ENCODE results near the gene HHATL. TPM values are rescaled to one million over a fixed set of nuclear protein-coding genes. Genes with fewer than 3 reads are reported as not detected.

HHATL gene
- total RNA-seq, 1 experiment from 2014 or later, result not detected

GRCh38 chr3:42652251-42652610 lies 50.4 kb downstream of the HHATL start:
- H3K4me3 ChIP-seq (ENCODE audit: low read depth, low read length), result no peak overlapping the region

GRCh38 chr3:42651248-42652091 lies 51.1 kb downstream of the HHATL start:
- no peaks in the 10 kb centered on the region for H3K9me3 ChIP-seq
- DNase-seq, result no peak
- POLR2A ChIA-PET, result interaction anchor here (0.6 kb wide), 1 partner anchor 15 kb away, joined by 3 read pairs; no protein-coding TSS in a partner anchor
- no peak overlapping the region for H3K4me3 Mint-ChIP-seq (ENCODE audit: unreplicated experiment)
- H3K27ac Mint-ChIP-seq (ENCODE audit: unreplicated experiment), result no peak overlapping the region
- no peaks in the 10 kb centered on the region for H3K9me3 Mint-ChIP-seq (ENCODE audit: unreplicated experiment)
- no peaks in the 10 kb centered on the region for H3K27me3 Mint-ChIP-seq (ENCODE audit: insufficient read depth, unreplicated experiment)
- H3K27me3 ChIP-seq (replicated peaks; ENCODE audit: control insufficient read depth, insufficient read depth, low read length), result no peaks in the 10 kb centered on the region
- no peaks in the 10 kb centered on the region for H3K4me1 Mint-ChIP-seq (ENCODE audit: low read depth, unreplicated experiment)
- H3K36me3 ChIP-seq (ENCODE audit: control insufficient read depth, insufficient read depth, low read length), result no peaks in the 10 kb centered on the region; the same call in 1 of the 2 replicates
- H3K36me3 Mint-ChIP-seq (ENCODE audit: insufficient read depth, unreplicated experiment), result peaks cover 59% of the 10 kb centered on the region
- BruUV-seq (replicated peaks), result no TSS peak
- no peak for TF ChIP-seq CTCF (IDR thresholded peaks at IDR 0.05; ENCODE audit: insufficient read depth in 1 of 2, low read depth in 1 of 2, low read length in 1 of 2, severe bottlenecking in 1 of 2, unreplicated experiment in 1 of 2)
- CTCF ChIA-PET, result no interaction called here
- intact Hi-C loops (cut with micrococcal nuclease; ENCODE audit: unreplicated experiment), result loop anchor here (5.0 kb wide), 2 partner anchors 49 to 69 kb away; partner anchors contain the start of genes NKTR and SEC22C
- H3K4me3 ChIP-seq (ENCODE audit: low read depth, low read length), result no peak overlapping the region
- H3K4me1 ChIP-seq, result peaks cover 19% of the 10 kb centered on the region

More at GRCh38 chr3:42652251-42652610, 50.4 kb downstream of the HHATL start:
- Histone ChIP-seq H3K27me3 (replicated peaks; ENCODE audit: control insufficient read depth, insufficient read depth, low read length) (no peaks in the 10 kb centered on the region), H3K36me3 (ENCODE audit: control insufficient read depth, insufficient read depth, low read length) (no peaks in the 10 kb centered on the region; the same call in 1 of the 2 replicates), H3K9me3 (no peaks in the 10 kb centered on the region), H3K4me1 (peaks cover 19% of the 10 kb centered on the region)
- BruUV-seq (replicated peaks), result no TSS peak
- Mint-ChIP-seq H3K9me3 (ENCODE audit: unreplicated experiment) (no peaks in the 10 kb centered on the region), H3K27ac (ENCODE audit: unreplicated experiment) (no peak overlapping the region), H3K4me1 (ENCODE audit: low read depth, unreplicated experiment) (no peaks in the 10 kb centered on the region), H3K4me3 (ENCODE audit: unreplicated experiment) (no peak overlapping the region), H3K27me3 (ENCODE audit: insufficient read depth, unreplicated experiment) (no peaks in the 10 kb centered on the region), H3K36me3 (ENCODE audit: insufficient read depth, unreplicated experiment) (peaks cover 53% of the 10 kb centered on the region)
- intact Hi-C loops (cut with micrococcal nuclease; ENCODE audit: unreplicated experiment), result loop anchor here (5.0 kb wide), 2 partner anchors 50 to 70 kb away; partner anchors contain the start of genes NKTR and SEC22C
- no peak for TF ChIP-seq CTCF (IDR thresholded peaks at IDR 0.05; ENCODE audit: insufficient read depth in 1 of 2, low read depth in 1 of 2, low read length in 1 of 2, severe bottlenecking in 1 of 2, unreplicated experiment in 1 of 2)
- ChIA-PET CTCF (interaction anchor here (0.6 kb wide), 1 partner anchor 402 kb away, joined by 3 read pairs; no protein-coding TSS in a partner anchor), POLR2A (no interaction called here)
- DNase-seq, result no peak

GRCh38 chr3:42649783-42650182 lies 52.8 kb downstream of the HHATL start:
- Mint-ChIP-seq H3K27me3 (ENCODE audit: insufficient read depth, unreplicated experiment) (no peaks in the 10 kb centered on the region), H3K4me1 (ENCODE audit: low read depth, unreplicated experiment) (no peaks in the 10 kb centered on the region), H3K27ac (ENCODE audit: unreplicated experiment) (no peak overlapping the region), H3K9me3 (ENCODE audit: unreplicated experiment) (no peaks in the 10 kb centered on the region), H3K4me3 (ENCODE audit: unreplicated experiment) (no peak overlapping the region), H3K36me3 (ENCODE audit: insufficient read depth, unreplicated experiment) (peaks cover 66% of the 10 kb centered on the region)
- intact Hi-C loops (cut with micrococcal nuclease; ENCODE audit: unreplicated experiment), result loop anchor here (5.0 kb wide), 2 partner anchors 47 to 67 kb away; partner anchors contain the start of genes NKTR and SEC22C
- BruUV-seq (replicated peaks), result no TSS peak
- ChIA-PET CTCF (no interaction called here), POLR2A (no interaction called here)
- Histone ChIP-seq H3K4me3 (ENCODE audit: low read depth, low read length) (no peak overlapping the region), H3K36me3 (ENCODE audit: control insufficient read depth, insufficient read depth, low read length) (no peaks in the 10 kb centered on the region; the same call in 1 of the 2 replicates), H3K9me3 (no peaks in the 10 kb centered on the region), H3K27me3 (replicated peaks; ENCODE audit: control insufficient read depth, insufficient read depth, low read length) (no peaks in the 10 kb centered on the region), H3K4me1 (peaks cover 12% of the 10 kb centered on the region)
- no peak for DNase-seq
- TF ChIP-seq CTCF (IDR thresholded peaks at IDR 0.05; ENCODE audit: insufficient read depth in 1 of 2, low read depth in 1 of 2, low read length in 1 of 2, severe bottlenecking in 1 of 2, unreplicated experiment in 1 of 2), result no peak

Data from Caco-2 (cell line).